Measurements from ENCODE around the gene LRRC74B.

GRCh38 chr22:21103633-21104032, 57.9 kb downstream of the LRRC74B start:
- TF ChIP-seq, protein P1, sequence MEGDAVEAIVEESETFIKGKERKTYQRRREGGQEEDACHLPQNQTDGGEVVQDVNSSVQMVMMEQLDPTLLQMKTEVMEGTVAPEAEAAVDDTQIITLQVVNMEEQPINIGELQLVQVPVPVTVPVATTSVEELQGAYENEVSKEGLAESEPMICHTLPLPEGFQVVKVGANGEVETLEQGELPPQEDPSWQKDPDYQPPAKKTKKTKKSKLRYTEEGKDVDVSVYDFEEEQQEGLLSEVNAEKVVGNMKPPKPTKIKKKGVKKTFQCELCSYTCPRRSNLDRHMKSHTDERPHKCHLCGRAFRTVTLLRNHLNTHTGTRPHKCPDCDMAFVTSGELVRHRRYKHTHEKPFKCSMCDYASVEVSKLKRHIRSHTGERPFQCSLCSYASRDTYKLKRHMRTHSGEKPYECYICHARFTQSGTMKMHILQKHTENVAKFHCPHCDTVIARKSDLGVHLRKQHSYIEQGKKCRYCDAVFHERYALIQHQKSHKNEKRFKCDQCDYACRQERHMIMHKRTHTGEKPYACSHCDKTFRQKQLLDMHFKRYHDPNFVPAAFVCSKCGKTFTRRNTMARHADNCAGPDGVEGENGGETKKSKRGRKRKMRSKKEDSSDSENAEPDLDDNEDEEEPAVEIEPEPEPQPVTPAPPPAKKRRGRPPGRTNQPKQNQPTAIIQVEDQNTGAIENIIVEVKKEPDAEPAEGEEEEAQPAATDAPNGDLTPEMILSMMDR (IDR thresholded peaks at IDR 0.05; ENCODE audit: poor library complexity) = no peak
- TF ChIP-seq EZH2 (IDR thresholded peaks at IDR 0.05; ENCODE audit: borderline replicate concordance) = no peak

All from hepatocyte (in vitro differentiated cells).